B cell (primary cell): ENCODE data around the gene NUDT21. TPM values are rescaled to one million over a fixed set of nuclear protein-coding genes. Genes with fewer than 3 reads are reported as not detected.

Source experiments
- ATAC-seq: fragments of 200-7000 bp; cut with Tn5 transposase; one replicate; pipeline ENCODE4 v1.10.0; 2021; ENCODE audit warnings: low read depth, mild to moderate bottlenecking, moderate number of reproducible peaks, moderate library complexity
- CTCF ChIA-PET: fragments of 350-600 bp; sonication (Branson Sonifier 250); formaldehyde crosslinking; loops from one replicate; lab custom pipeline; 2021; ENCODE audit warnings: antibody characterized with exemption, inconsistent platforms; lab: Charles Lee
- POLR2A ChIA-PET: fragments of 350-600 bp; sonication (Branson Sonifier 250); formaldehyde crosslinking; loops from one replicate; lab custom pipeline; 2021; ENCODE audit warnings: antibody characterized with exemption; lab: Charles Lee
- DNase-seq: peaks from one replicate; pipeline ENCODE4 v3.0.0; 2013
- H2AFZ ChIP-seq: 2 replicates; pipeline ENCODE4 v1.6.1; 2012; ENCODE audit warnings: mild to moderate bottlenecking, low read depth, low read length; ENCODE audit not compliant: insufficient read depth, poor library complexity, severe bottlenecking
- H3K27ac ChIP-seq, 2 donors: 1 replicate in 1 of 2; 2 replicates in 1 of 2; pipeline ENCODE4 v1.5.1; 2012 to 2013; ENCODE audit warnings: low read length in 2 of 2, mild to moderate bottlenecking in 2 of 2, moderate library complexity in 1 of 2
- H3K27me3 ChIP-seq, 4 experiments: fragments of 200-600 bp in 1 of 4; sonication (generic) in 1 of 4; replicated peaks in 1 of 4; 1 replicate in 2 of 4; 2 replicates in 2 of 4; pipeline versions ENCODE4 v1.6.1 to v1.7.0; 2013 to 2016; ENCODE audit warnings: low read length in 3 of 4, mild to moderate bottlenecking in 2 of 4, mixed read lengths in 1 of 4, moderate library complexity in 1 of 4; ENCODE audit not compliant: insufficient read depth in 4 of 4, control insufficient read depth in 3 of 4; ENCODE audit errors: control extremely low read depth in 1 of 4
- H3K36me3 ChIP-seq, 2 experiments: replicated peaks in 1 of 2; 1 replicate in 1 of 2; 2 replicates in 1 of 2; pipeline versions ENCODE4 v1.6.1 to v1.7.1; 2013; ENCODE audit warnings: low read length in 1 of 2; ENCODE audit not compliant: insufficient read depth in 2 of 2, control insufficient read depth in 1 of 2; ENCODE audit errors: control extremely low read depth in 1 of 2, extremely low read depth in 1 of 2
- H3K4me1 ChIP-seq, 2 donors: fragments of 200-600 bp in 1 of 2; sonication (generic) in 1 of 2; 1 replicate in 1 of 2; 2 replicates in 1 of 2; pipeline versions ENCODE4 v1.5.1 to v1.6.1; 2013 to 2017; ENCODE audit warnings: low read length in 2 of 2; ENCODE audit not compliant: control insufficient read depth in 2 of 2, insufficient read depth in 2 of 2
- H3K4me2 ChIP-seq: replicated peaks from 2 replicates; pipeline ENCODE3; 2012; ENCODE audit warnings: mild to moderate bottlenecking, low read depth, low read length; ENCODE audit not compliant: poor library complexity, severe bottlenecking
- H3K4me3 ChIP-seq, 5 experiments: fragments of 200-600 bp in 1 of 5; sonication (generic) in 1 of 5; 1 replicate in 3 of 5; 2 replicates in 2 of 5; pipeline versions ENCODE4 v1.5.1 to v1.7.0; 2011 to 2016; ENCODE audit warnings: low read length in 4 of 5, mild to moderate bottlenecking in 4 of 5, low read depth in 2 of 5, control low read depth in 1 of 5, moderate library complexity in 1 of 5; ENCODE audit not compliant: insufficient read depth in 1 of 5; ENCODE audit errors: control extremely low read depth in 1 of 5, extremely low read depth in 1 of 5
- H3K79me2 ChIP-seq: fragments of 200-600 bp; sonication (generic); one replicate; pipeline ENCODE4 v1.6.0; 2016; ENCODE audit warnings: low read length; ENCODE audit not compliant: control insufficient read depth, insufficient read depth
- H3K9ac ChIP-seq: fragments of 200-600 bp; sonication (generic); 2 replicates; pipeline ENCODE4 v1.6.1; 2017; ENCODE audit warnings: mild to moderate bottlenecking, low read length, moderate library complexity
- H3K9me3 ChIP-seq, 3 donors: one replicate each; pipeline versions ENCODE4 v1.6.1 to v1.7.1; 2013; ENCODE audit warnings: low read length in 2 of 3; ENCODE audit not compliant: control insufficient read depth in 2 of 3, insufficient read depth in 1 of 3; ENCODE audit errors: control extremely low read depth in 1 of 3
- H4K20me1 ChIP-seq: 2 replicates; pipeline ENCODE4 v1.6.0; 2012; ENCODE audit warnings: mild to moderate bottlenecking, low read length; ENCODE audit not compliant: insufficient read depth, control insufficient read depth, poor library complexity, severe bottlenecking
- H3K27ac Mint-ChIP-seq: one replicate; pipeline ENCODE4 v1.8.0; 2021; ENCODE audit warnings: mixed read lengths
- H3K27me3 Mint-ChIP-seq: one replicate; pipeline ENCODE4 v1.8.0; 2021; ENCODE audit warnings: mixed read lengths
- H3K4me1 Mint-ChIP-seq: one replicate; pipeline ENCODE4 v1.8.0; 2021; ENCODE audit warnings: mixed read lengths
- H3K4me3 Mint-ChIP-seq: one replicate; pipeline ENCODE4 v1.8.0; 2021; ENCODE audit warnings: mixed read lengths
- H3K9me3 Mint-ChIP-seq: one replicate; pipeline ENCODE4 v1.8.0; 2022; ENCODE audit warnings: mixed read lengths; ENCODE audit not compliant: insufficient read depth
- EZH2 ChIP-seq: IDR thresholded peaks from 2 replicates; pipeline ENCODE4 v1.6.1; 2012; ENCODE audit warnings: borderline replicate concordance, low read depth, mild to moderate bottlenecking, moderate library complexity, low read length; ENCODE audit not compliant: insufficient read depth, poor library complexity, severe bottlenecking
- WGBS: methylation state at CpG from one replicate; pipeline ENCODE4 v1.1.5; 2013; ENCODE audit warnings: missing lambda C conversion rate; ENCODE audit not compliant: insufficient coverage; 5-methylcytosine and 5-hydroxymethylcytosine counted together
- intact Hi-C: fragments of 100-400 bp; cut with micrococcal nuclease; formaldehyde crosslinking; loops from one replicate; pipeline ENCODE4 v1.10.0; 2022
- polyA plus RNA-seq: library from polyadenylated mRNA; depleted of rRNA; stranded (reverse); fragments of >200 nt; gene quantifications from 2 replicates; pipeline ENCODE4 v1.2.3, GENCODE V29; 2012
- total RNA-seq, 2 donors: library from RNA; stranded (reverse); fragments of 120-200 nt in 1 of 2; gene quantifications; 1 replicate in 1 of 2; 2 replicates in 1 of 2; pipeline versions ENCODE4 v1.2.3 to v1.2.4, GENCODE V29; 2013 to 2022
- TF ChIP-seq, protein P1 (sequence below): fragments of 200-600 bp; IDR thresholded peaks from one replicate; pipeline ENCODE4 v1.8.0; 2022; ENCODE audit warnings: antibody characterized with exemption, mild to moderate bottlenecking

Gene NUDT21
- total and polyA plus RNA-seq, 2 donors (not counting 1 experiment from before 2014, with no cell fraction given), result 27.3 to 89.4 TPM

DNA sequence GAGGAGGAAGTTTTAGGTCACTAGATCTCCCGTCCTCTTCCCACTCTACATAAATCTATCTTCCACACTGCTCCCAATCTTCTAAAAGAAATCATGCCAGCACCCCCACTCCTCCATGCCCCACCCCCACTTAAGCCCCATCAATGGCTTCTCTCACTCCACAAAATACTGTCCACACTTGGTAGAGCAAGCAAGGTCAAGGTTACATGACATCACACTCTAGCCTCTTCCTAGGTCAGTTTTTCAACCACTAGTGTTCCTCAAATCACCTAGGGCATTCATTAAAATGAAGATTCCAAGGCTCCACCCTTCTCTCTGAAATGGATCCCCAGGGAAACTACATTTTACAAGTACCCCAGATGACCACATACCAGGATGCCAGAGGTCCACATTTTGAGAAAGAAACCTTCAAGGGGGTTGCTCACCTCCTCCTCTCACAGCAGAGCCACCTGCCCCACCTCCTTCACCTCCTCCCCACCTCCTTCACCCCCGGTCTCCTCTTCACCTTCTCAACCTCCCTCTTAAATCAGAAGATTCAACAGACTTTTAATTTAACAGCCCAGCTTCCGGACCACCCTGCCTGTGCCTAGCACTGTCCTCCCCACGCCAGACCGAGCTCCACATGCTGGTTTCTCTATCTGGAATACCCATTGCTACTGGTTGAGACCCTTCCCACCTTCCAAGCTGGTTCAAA lies 29.0 kb downstream of the NUDT21 start:
- peaks cover 44 to 56% of the 10 kb centered on the region in 2 donors for H3K4me1 ChIP-seq
- H3K79me2 ChIP-seq, result peaks cover 79% of the 10 kb centered on the region
- Mint-ChIP-seq H3K9me3 (no peaks in the 10 kb centered on the region), H3K4me3 (peak overlapping the region; percentile 98), H3K27ac (peak overlapping the region; percentile 86), H3K4me1 (peaks cover 56% of the 10 kb centered on the region), H3K27me3 (no peaks in the 10 kb centered on the region)
- H3K27me3 ChIP-seq, result no peaks in the 10 kb centered on the region
- peaks cover 50% of the 10 kb centered on the region for H4K20me1 ChIP-seq
- ChIA-PET CTCF (interaction anchor here (2.1 kb wide), 1 partner anchor 29 kb away, joined by 6 read pairs; the partner anchor contains the start of genes NUDT21 and OGFOD1), POLR2A (no interaction called here)
- TF ChIP-seq EZH2, result no peak
- TF ChIP-seq, protein P1, sequence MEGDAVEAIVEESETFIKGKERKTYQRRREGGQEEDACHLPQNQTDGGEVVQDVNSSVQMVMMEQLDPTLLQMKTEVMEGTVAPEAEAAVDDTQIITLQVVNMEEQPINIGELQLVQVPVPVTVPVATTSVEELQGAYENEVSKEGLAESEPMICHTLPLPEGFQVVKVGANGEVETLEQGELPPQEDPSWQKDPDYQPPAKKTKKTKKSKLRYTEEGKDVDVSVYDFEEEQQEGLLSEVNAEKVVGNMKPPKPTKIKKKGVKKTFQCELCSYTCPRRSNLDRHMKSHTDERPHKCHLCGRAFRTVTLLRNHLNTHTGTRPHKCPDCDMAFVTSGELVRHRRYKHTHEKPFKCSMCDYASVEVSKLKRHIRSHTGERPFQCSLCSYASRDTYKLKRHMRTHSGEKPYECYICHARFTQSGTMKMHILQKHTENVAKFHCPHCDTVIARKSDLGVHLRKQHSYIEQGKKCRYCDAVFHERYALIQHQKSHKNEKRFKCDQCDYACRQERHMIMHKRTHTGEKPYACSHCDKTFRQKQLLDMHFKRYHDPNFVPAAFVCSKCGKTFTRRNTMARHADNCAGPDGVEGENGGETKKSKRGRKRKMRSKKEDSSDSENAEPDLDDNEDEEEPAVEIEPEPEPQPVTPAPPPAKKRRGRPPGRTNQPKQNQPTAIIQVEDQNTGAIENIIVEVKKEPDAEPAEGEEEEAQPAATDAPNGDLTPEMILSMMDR, result no peak
- intact Hi-C loops, result loop anchor here (10.0 kb wide), 3 partner anchors 283 to 1113 kb away; partner anchors contain the start of genes CCDC102A, PSME3IP1 and RSPRY1
- no peak overlapping the region for H2AFZ ChIP-seq
- peak overlapping the region; percentile 80 to 81 for H3K27ac ChIP-seq
- peak overlapping the region in 4 of 5 experiments; percentile 1 to 78 (median 41) for H3K4me3 ChIP-seq
- peak overlapping the region; percentile 77 for H3K9ac ChIP-seq
- DNase-seq, result no peak
- no peak for ATAC-seq
- no peaks in the 10 kb centered on the region for H3K36me3 ChIP-seq
- H3K9me3 ChIP-seq, result no peaks in the 10 kb centered on the region
- H3K4me2 ChIP-seq, result peak overlapping the region; percentile 81
- WGBS, result 85% methylated on average over 4 of the region's 5 CpGs

DNA sequence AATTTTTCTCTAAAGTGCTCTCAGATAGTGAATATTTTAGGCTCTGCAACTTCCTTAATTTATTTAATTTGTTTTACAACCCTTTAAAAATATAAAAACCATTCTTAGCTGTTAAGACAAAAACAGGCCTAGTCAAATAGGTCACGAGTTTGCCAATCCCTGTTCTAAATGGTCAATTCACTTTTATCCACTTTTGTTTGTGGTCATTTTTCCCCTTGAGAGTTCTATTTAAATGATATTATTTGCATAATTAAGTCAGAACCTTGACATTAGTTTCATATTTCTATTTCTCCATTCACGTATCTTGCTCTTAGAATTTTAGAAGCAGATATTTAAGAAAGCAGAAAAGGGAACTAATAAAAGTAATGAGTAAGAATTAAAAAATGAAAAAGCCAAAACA lies 29.8 kb downstream of the NUDT21 start:
- ChIA-PET CTCF (interaction anchor here (0.7 kb wide), 1 partner anchor 92 kb away, joined by 3 read pairs; no protein-coding TSS in a partner anchor), POLR2A (no interaction called here)
- no peak overlapping the region for H2AFZ ChIP-seq
- H3K4me2 ChIP-seq, result peak overlapping the region; percentile 81
- DNase-seq (peak; percentile 76), ATAC-seq (peak; percentile 3)
- H3K4me1 ChIP-seq, result peaks cover 48 to 62% of the 10 kb centered on the region in 2 donors
- H3K9me3 ChIP-seq, result no peaks in the 10 kb centered on the region
- H3K4me3 ChIP-seq, result peak overlapping the region in 2 of 5 experiments; percentile 69 to 78
- peaks cover 88% of the 10 kb centered on the region for H3K79me2 ChIP-seq
- peak overlapping the region; percentile 98 for H3K4me3 Mint-ChIP-seq
- no peak for TF ChIP-seq EZH2
- TF ChIP-seq, protein P1, result no peak
- no peaks in the 10 kb centered on the region for H3K36me3 ChIP-seq
- H4K20me1 ChIP-seq, result peaks cover 52% of the 10 kb centered on the region
- intact Hi-C loops, result loop anchor here (10.0 kb wide), 3 partner anchors 283 to 1113 kb away; partner anchors contain the start of genes CCDC102A, PSME3IP1 and RSPRY1
- no peaks in the 10 kb centered on the region for H3K27me3 ChIP-seq
- peak overlapping the region; percentile 86 for H3K27ac Mint-ChIP-seq
- H3K27me3 Mint-ChIP-seq, result no peaks in the 10 kb centered on the region
- H3K4me1 Mint-ChIP-seq, result peaks cover 58% of the 10 kb centered on the region
- WGBS, result no CpG with 5 or more reads among the region's 2 CpGs
- H3K27ac ChIP-seq, result peak overlapping the region; percentile 80 to 81
- no peaks in the 10 kb centered on the region for H3K9me3 Mint-ChIP-seq
- peak overlapping the region; percentile 77 for H3K9ac ChIP-seq
